ENCODE results near the gene ZNF385C. TPM values are rescaled to one million over a fixed set of nuclear protein-coding genes. Genes with fewer than 3 reads are reported as not detected.

ZNF385C gene
- total and polyA plus RNA-seq, 2 of the 13 experiments (the other 11 are each of a cell fraction or from before 2014, with no cell fraction given): 2.3 to 6.1 TPM

DNA sequence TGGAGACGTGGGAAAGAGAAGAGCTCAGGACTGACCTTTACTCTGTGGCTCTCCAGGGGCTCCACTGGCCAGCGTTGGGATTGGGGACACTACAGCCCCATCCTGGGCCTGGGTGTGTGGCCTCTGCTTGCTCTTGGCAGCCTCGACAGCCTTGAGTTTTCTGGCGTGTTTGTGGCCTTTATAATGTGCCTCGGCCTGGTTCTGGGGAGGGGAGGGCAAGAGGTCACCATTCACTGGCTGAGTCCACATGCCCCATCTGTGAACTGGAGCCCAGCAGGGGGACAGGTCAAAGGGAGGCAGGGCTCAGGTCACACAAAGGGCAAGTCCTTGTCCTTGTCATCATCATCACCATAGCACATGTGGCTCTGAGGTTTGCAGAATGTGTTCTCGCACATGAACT, 66.7 kb downstream of the ZNF385C start (continued):
- TF ChIP-seq, protein P1, sequence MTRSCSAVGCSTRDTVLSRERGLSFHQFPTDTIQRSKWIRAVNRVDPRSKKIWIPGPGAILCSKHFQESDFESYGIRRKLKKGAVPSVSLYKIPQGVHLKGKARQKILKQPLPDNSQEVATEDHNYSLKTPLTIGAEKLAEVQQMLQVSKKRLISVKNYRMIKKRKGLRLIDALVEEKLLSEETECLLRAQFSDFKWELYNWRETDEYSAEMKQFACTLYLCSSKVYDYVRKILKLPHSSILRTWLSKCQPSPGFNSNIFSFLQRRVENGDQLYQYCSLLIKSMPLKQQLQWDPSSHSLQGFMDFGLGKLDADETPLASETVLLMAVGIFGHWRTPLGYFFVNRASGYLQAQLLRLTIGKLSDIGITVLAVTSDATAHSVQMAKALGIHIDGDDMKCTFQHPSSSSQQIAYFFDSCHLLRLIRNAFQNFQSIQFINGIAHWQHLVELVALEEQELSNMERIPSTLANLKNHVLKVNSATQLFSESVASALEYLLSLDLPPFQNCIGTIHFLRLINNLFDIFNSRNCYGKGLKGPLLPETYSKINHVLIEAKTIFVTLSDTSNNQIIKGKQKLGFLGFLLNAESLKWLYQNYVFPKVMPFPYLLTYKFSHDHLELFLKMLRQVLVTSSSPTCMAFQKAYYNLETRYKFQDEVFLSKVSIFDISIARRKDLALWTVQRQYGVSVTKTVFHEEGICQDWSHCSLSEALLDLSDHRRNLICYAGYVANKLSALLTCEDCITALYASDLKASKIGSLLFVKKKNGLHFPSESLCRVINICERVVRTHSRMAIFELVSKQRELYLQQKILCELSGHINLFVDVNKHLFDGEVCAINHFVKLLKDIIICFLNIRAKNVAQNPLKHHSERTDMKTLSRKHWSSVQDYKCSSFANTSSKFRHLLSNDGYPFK (CRISPR knock-in tag; IDR thresholded peaks at IDR 0.05; ENCODE audit: borderline replicate concordance): 0 out of 2 replicates have a peak, but pooled peaks have one; percentile 27
- TF ChIP-seq, protein P2, sequence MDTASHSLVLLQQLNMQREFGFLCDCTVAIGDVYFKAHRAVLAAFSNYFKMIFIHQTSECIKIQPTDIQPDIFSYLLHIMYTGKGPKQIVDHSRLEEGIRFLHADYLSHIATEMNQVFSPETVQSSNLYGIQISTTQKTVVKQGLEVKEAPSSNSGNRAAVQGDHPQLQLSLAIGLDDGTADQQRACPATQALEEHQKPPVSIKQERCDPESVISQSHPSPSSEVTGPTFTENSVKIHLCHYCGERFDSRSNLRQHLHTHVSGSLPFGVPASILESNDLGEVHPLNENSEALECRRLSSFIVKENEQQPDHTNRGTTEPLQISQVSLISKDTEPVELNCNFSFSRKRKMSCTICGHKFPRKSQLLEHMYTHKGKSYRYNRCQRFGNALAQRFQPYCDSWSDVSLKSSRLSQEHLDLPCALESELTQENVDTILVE (CRISPR knock-in tag; IDR thresholded peaks at IDR 0.05): no peak
- TF ChIP-seq, protein P3, sequence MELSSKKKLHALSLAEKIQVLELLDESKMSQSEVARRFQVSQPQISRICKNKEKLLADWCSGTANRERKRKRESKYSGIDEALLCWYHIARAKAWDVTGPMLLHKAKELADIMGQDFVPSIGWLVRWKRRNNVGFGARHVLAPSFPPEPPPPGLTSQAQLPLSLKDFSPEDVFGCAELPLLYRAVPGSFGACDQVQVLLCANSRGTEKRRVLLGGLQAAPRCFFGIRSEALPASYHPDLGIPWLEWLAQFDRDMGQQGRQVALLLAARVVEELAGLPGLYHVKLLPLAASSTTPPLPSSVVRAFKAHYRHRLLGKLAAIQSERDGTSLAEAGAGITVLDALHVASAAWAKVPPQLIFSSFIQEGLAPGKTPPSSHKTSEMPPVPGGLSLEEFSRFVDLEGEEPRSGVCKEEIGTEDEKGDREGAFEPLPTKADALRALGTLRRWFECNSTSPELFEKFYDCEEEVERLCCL (CRISPR knock-in tag; IDR thresholded peaks at IDR 0.05; ENCODE audit: borderline replicate concordance): no peak
- TF ChIP-seq REPIN1 (CRISPR knock-in tag; IDR thresholded peaks at IDR 0.05; ENCODE audit: borderline replicate concordance, low read depth) (0 out of 2 replicates have a peak, but pooled peaks have one; percentile 56), ZNF253 (CRISPR knock-in tag; IDR thresholded peaks at IDR 0.05; ENCODE audit: borderline replicate concordance) (no peak), ZNF629 (CRISPR knock-in tag; conservative IDR thresholded peaks at IDR 0.05) (peak; percentile 52; the same call in 1 of the 2 replicates), FOXA1 (IDR thresholded peaks at IDR 0.05) (no peak), FOXA1 (CRISPR knock-in tag; IDR thresholded peaks at IDR 0.05) (peak; percentile 27; the same call in 1 of the 2 replicates), ZSCAN29 (CRISPR knock-in tag; conservative IDR thresholded peaks at IDR 0.05) (no peak), PITX1 (CRISPR knock-in tag; IDR thresholded peaks at IDR 0.05) (no peak)
- TF ChIP-seq, protein P4, sequence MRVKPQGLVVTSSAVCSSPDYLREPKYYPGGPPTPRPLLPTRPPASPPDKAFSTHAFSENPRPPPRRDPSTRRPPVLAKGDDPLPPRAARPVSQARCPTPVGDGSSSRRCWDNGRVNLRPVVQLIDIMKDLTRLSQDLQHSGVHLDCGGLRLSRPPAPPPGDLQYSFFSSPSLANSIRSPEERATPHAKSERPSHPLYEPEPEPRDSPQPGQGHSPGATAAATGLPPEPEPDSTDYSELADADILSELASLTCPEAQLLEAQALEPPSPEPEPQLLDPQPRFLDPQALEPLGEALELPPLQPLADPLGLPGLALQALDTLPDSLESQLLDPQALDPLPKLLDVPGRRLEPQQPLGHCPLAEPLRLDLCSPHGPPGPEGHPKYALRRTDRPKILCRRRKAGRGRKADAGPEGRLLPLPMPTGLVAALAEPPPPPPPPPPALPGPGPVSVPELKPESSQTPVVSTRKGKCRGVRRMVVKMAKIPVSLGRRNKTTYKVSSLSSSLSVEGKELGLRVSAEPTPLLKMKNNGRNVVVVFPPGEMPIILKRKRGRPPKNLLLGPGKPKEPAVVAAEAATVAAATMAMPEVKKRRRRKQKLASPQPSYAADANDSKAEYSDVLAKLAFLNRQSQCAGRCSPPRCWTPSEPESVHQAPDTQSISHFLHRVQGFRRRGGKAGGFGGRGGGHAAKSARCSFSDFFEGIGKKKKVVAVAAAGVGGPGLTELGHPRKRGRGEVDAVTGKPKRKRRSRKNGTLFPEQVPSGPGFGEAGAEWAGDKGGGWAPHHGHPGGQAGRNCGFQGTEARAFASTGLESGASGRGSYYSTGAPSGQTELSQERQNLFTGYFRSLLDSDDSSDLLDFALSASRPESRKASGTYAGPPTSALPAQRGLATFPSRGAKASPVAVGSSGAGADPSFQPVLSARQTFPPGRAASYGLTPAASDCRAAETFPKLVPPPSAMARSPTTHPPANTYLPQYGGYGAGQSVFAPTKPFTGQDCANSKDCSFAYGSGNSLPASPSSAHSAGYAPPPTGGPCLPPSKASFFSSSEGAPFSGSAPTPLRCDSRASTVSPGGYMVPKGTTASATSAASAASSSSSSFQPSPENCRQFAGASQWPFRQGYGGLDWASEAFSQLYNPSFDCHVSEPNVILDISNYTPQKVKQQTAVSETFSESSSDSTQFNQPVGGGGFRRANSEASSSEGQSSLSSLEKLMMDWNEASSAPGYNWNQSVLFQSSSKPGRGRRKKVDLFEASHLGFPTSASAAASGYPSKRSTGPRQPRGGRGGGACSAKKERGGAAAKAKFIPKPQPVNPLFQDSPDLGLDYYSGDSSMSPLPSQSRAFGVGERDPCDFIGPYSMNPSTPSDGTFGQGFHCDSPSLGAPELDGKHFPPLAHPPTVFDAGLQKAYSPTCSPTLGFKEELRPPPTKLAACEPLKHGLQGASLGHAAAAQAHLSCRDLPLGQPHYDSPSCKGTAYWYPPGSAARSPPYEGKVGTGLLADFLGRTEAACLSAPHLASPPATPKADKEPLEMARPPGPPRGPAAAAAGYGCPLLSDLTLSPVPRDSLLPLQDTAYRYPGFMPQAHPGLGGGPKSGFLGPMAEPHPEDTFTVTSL (CRISPR knock-in tag; IDR thresholded peaks at IDR 0.05; ENCODE audit: borderline replicate concordance): peak; percentile 59; the same call in 1 of the 2 replicates
- TF ChIP-seq, protein P5, sequence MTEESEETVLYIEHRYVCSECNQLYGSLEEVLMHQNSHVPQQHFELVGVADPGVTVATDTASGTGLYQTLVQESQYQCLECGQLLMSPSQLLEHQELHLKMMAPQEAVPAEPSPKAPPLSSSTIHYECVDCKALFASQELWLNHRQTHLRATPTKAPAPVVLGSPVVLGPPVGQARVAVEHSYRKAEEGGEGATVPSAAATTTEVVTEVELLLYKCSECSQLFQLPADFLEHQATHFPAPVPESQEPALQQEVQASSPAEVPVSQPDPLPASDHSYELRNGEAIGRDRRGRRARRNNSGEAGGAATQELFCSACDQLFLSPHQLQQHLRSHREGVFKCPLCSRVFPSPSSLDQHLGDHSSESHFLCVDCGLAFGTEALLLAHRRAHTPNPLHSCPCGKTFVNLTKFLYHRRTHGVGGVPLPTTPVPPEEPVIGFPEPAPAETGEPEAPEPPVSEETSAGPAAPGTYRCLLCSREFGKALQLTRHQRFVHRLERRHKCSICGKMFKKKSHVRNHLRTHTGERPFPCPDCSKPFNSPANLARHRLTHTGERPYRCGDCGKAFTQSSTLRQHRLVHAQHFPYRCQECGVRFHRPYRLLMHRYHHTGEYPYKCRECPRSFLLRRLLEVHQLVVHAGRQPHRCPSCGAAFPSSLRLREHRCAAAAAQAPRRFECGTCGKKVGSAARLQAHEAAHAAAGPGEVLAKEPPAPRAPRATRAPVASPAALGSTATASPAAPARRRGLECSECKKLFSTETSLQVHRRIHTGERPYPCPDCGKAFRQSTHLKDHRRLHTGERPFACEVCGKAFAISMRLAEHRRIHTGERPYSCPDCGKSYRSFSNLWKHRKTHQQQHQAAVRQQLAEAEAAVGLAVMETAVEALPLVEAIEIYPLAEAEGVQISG (CRISPR knock-in tag; IDR thresholded peaks at IDR 0.05): peak; percentile 61; the same call in 1 of the 2 replicates
